Measurements from ENCODE around the gene SPRY1.

- TF ChIP-seq CTCF (IDR thresholded peaks at IDR 0.05) = no peak
- TF ChIP-seq POLR2AphosphoS5 (IDR thresholded peaks at IDR 0.05) = peak; percentile 91
These were observed 10.0 kb upstream of the SPRY1 start for GRCh38 chr4:123386609-123387008.
